H1 (cell line): ENCODE results near the gene ZBTB46. TPM values are rescaled to one million over a fixed set of nuclear protein-coding genes. Genes with fewer than 3 reads are reported as not detected.

Experiments used
- BACH1 ChIP-seq: IDR thresholded peaks from 2 replicates; pipeline ENCODE4 v1.6.1; 2012; ENCODE audit warnings: low read length, improper control_type of control experiment
- CBX8 ChIP-seq: fragments of 300-800, 300-1000 bp; sonication (generic); IDR thresholded peaks from 2 replicates; pipeline ENCODE4 v1.7.1; 2016; ENCODE audit warnings: low read depth, low read length, borderline replicate concordance
- KDM5A ChIP-seq: fragments of 200-600 bp; IDR thresholded peaks from 2 replicates; pipeline ENCODE4 v1.7.1; 2012; ENCODE audit warnings: mild to moderate bottlenecking, low read length, inconsistent platforms, mixed read lengths
- NANOG ChIP-seq: IDR thresholded peaks from 2 replicates; pipeline ENCODE4 v1.6.1; 2011; ENCODE audit warnings: low read length, low read depth, mild to moderate bottlenecking, inconsistent platforms; ENCODE audit not compliant: insufficient read depth, poor library complexity, severe bottlenecking
- POLR2AphosphoS5 ChIP-seq: IDR thresholded peaks from 2 replicates; pipeline ENCODE4 v1.6.1; 2011; ENCODE audit warnings: low read depth, low read length
- RFX5 ChIP-seq: IDR thresholded peaks from 2 replicates; pipeline ENCODE4 v1.6.1; 2011; ENCODE audit warnings: low read depth, low read length, improper control_type of control experiment, borderline replicate concordance
- SIN3A ChIP-seq, 2 experiments: IDR thresholded peaks in 1 of 2; conservative IDR thresholded peaks in 1 of 2; 2 replicates each; pipeline ENCODE4 v1.6.1; 2011 to 2012; ENCODE audit warnings: low read length in 2 of 2, improper control_type of control experiment in 1 of 2, low read depth in 1 of 2, mild to moderate bottlenecking in 1 of 2
- TEAD4 ChIP-seq: IDR thresholded peaks from 2 replicates; pipeline ENCODE4 v1.6.1; 2012; ENCODE audit warnings: low read depth, low read length, inconsistent platforms, mixed read lengths
- ZNF274 ChIP-seq: IDR thresholded peaks from 2 replicates; pipeline ENCODE4 v1.7.0; 2012; ENCODE audit warnings: low read length, borderline replicate concordance; ENCODE audit errors: extremely low read depth
- polyA plus RNA-seq, 7 experiments: library from polyadenylated mRNA; depleted of rRNA in 3 of 7; stranded (reverse) in 5 of 7; unstranded in 2 of 7; fragments of >200 nt in 5 of 7; fragments of 200-250 nt in 2 of 7; gene quantifications; 1 replicate in 5 of 7; 2 replicates in 1 of 7; 4 replicates in 1 of 7; pipeline versions ENCODE4 v1.2.1 to v1.2.3, GENCODE V29; 2011 to 2013; ENCODE audit warnings: missing spikeins in 2 of 7, mixed read lengths in 2 of 7
- total RNA-seq: library from RNA; stranded (reverse); fragmentation: NEBNext Ultra II Directional; extraction: Animal tissue kit (Norgen Biotek cat#: 25700); gene quantifications from 2 replicates; pipeline ENCODE4 v1.2.1, GENCODE V29; 2021

Gene ZBTB46
- total and polyA plus RNA-seq, 2 of the 8 experiments (the other 6 are each of a cell fraction or from before 2014, with no cell fraction given): 6.4 to 22.4 TPM

- TF ChIP-seq BACH1 (no peak), ZNF274 (no peak), SIN3A (conservative IDR thresholded peaks at IDR 0.05 in 1 of 2, IDR thresholded peaks at IDR 0.05 in 1 of 2; ENCODE audit: low read depth in 1 of 2, low read length in 2 of 2) (no peak), KDM5A (no peak), POLR2AphosphoS5 (no peak), RFX5 (no peak), TEAD4 (no peak), NANOG (no peak), CBX8 (no peak)
These were observed 89.2 kb downstream of the ZBTB46 start (continued) for GRCh38 chr20:63741676-63742380.
